Neural cell (in vitro differentiated cells): ENCODE results near the gene CD48. TPM values are rescaled to one million over a fixed set of nuclear protein-coding genes. Genes with fewer than 3 reads are reported as not detected.

Experiments
- H2AFZ ChIP-seq: fragments of 200-600, 300-800 bp; sonication (generic), shearing (Covaris generic); 2 replicates; pipeline ENCODE4 v1.6.0; 2014; ENCODE audit warnings: low read depth, mild to moderate bottlenecking, antibody characterized with exemption, low read length, moderate library complexity
- H3F3A ChIP-seq: fragments of 200-600 bp; shearing (Covaris generic); 2 replicates; pipeline ENCODE4 v1.6.1; 2016; ENCODE audit warnings: mild to moderate bottlenecking, moderate library complexity, mixed read lengths, antibody characterized with exemption, low read length; ENCODE audit not compliant: insufficient read depth, poor library complexity, severe bottlenecking
- H3K27ac ChIP-seq: fragments of 200-600, 300-800 bp; sonication (generic), shearing (Covaris generic); 2 replicates; pipeline ENCODE4 v1.5.1; 2014; ENCODE audit warnings: mild to moderate bottlenecking, low read length, moderate library complexity
- H3K27me3 ChIP-seq: fragments of 300-800, 200-600 bp; sonication (generic), shearing (Covaris generic); 2 replicates; pipeline ENCODE4 v1.6.0; 2014; ENCODE audit warnings: mild to moderate bottlenecking, low read depth, low read length, moderate library complexity; ENCODE audit not compliant: insufficient read depth
- H3K36me3 ChIP-seq: fragments of 300-800, 200-600 bp; sonication (generic), shearing (Covaris generic); 2 replicates; pipeline ENCODE4 v1.5.1; 2014; ENCODE audit warnings: mild to moderate bottlenecking, antibody characterized with exemption, low read length, moderate library complexity; ENCODE audit not compliant: insufficient read depth
- H3K4me2 ChIP-seq: fragments of 300-800, 200-600 bp; sonication (generic), shearing (Covaris generic); 2 replicates; pipeline ENCODE4 v1.6.0; 2014; ENCODE audit warnings: mild to moderate bottlenecking, low read length
- H3K4me3 ChIP-seq: fragments of 300-800, 200-600 bp; sonication (generic), shearing (Covaris generic); 2 replicates; pipeline ENCODE4 v1.5.1; 2014; ENCODE audit warnings: mild to moderate bottlenecking, low read length, moderate library complexity
- H3K79me2 ChIP-seq: fragments of 200-600 bp; shearing (Covaris generic); replicated peaks from 2 replicates; pipeline ENCODE4 v1.6.0; 2014; ENCODE audit warnings: mild to moderate bottlenecking, low read length, moderate library complexity; ENCODE audit not compliant: insufficient read depth
- H3K9ac ChIP-seq: fragments of 300-800, 200-600 bp; sonication (generic), shearing (Covaris generic); 2 replicates; pipeline ENCODE4 v1.6.1; 2016; ENCODE audit warnings: mild to moderate bottlenecking, low read length, mixed read lengths
- H3K9me2 ChIP-seq: fragments of 200-600 bp; shearing (Covaris generic); 2 replicates; pipeline ENCODE4 v1.6.1; 2016; ENCODE audit warnings: mild to moderate bottlenecking, low read length, mixed read lengths; ENCODE audit not compliant: insufficient read depth
- H3K9me3 ChIP-seq: fragments of 200-600, 300-800 bp; sonication (generic), shearing (Covaris generic); 2 replicates; pipeline ENCODE4 v1.6.1; 2016; ENCODE audit warnings: mild to moderate bottlenecking, mixed run types, low read length, moderate library complexity, mixed read lengths
- H4K20me1 ChIP-seq: fragments of 200-600 bp; shearing (Covaris generic); 2 replicates; pipeline ENCODE4 v1.6.1; 2016; ENCODE audit warnings: mild to moderate bottlenecking, mixed run types; ENCODE audit not compliant: insufficient read depth
- EP300 ChIP-seq: fragments of 450-650 bp; conservative IDR thresholded peaks from 2 replicates; pipeline ENCODE4 v1.6.1; 2014; ENCODE audit warnings: antibody characterized with exemption, mild to moderate bottlenecking, moderate library complexity; ENCODE audit not compliant: poor library complexity, severe bottlenecking
- EZH2 ChIP-seq: fragments of 200-600, 300-800 bp; shearing (Covaris generic), sonication (generic); IDR thresholded peaks from 2 replicates; pipeline ENCODE4 v1.6.1; 2014; ENCODE audit warnings: antibody characterized with exemption, low read length, borderline replicate concordance, mild to moderate bottlenecking; ENCODE audit not compliant: insufficient read depth, poor library complexity, severe bottlenecking
- MXI1 ChIP-seq: fragments of 450-650 bp; conservative IDR thresholded peaks from 2 replicates; pipeline ENCODE4 v1.6.1; 2014; ENCODE audit warnings: antibody characterized with exemption, mild to moderate bottlenecking; ENCODE audit not compliant: poor library complexity, severe bottlenecking
- POLR2AphosphoS5 ChIP-seq: IDR thresholded peaks from 2 replicates; pipeline ENCODE4 v1.6.1; 2012
- RAD21 ChIP-seq: fragments of 450-650 bp; conservative IDR thresholded peaks from 2 replicates; pipeline ENCODE4 v1.6.1; 2014; ENCODE audit warnings: antibody characterized with exemption, mild to moderate bottlenecking, moderate library complexity
- SMC3 ChIP-seq: fragments of 450-650 bp; conservative IDR thresholded peaks from 2 replicates; pipeline ENCODE4 v1.6.1; 2014; ENCODE audit warnings: antibody characterized with exemption, mild to moderate bottlenecking, moderate library complexity; ENCODE audit not compliant: poor library complexity
- TAF1 ChIP-seq: IDR thresholded peaks from 2 replicates; pipeline ENCODE4 v1.6.1; 2012; ENCODE audit warnings: low read depth
- polyA plus RNA-seq: library from polyadenylated mRNA; depleted of rRNA; stranded (reverse); fragments of >200 nt; gene quantifications from 2 replicates; pipeline ENCODE4 v1.2.3, GENCODE V29; 2014
- TF ChIP-seq, protein P1 (sequence below): fragments of 450-650 bp; IDR thresholded peaks from 2 replicates; pipeline ENCODE4 v1.5.1; 2014; ENCODE audit warnings: antibody characterized with exemption, mild to moderate bottlenecking, moderate library complexity; ENCODE audit not compliant: poor library complexity, severe bottlenecking
- TF ChIP-seq, protein P2 (sequence below): IDR thresholded peaks from 2 replicates; pipeline ENCODE4 v1.6.1; 2012; ENCODE audit warnings: borderline replicate concordance

Gene CD48
- polyA plus RNA-seq, 1 donor from 2014 or later: not detected

DNA sequence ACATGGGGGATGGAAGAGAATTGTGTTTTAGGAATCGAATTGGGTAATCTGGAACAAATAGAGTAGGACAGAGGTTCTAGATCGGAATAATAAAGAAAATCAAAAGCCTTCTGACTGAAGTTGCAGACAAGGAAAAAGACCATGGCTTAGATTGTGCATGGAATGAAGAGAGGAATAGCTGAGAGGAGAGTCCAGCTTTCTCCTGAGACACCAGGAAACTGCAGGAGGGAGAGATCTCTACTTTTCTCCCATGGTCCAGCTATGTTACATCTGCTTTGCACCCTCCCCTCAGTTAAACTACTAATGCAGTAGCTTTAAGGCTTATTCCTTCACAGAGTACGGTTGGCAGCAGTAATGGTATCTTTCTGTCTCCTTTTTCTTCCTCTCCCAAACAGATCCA lies 40.8 kb upstream of the CD48 start:
- no peak overlapping the region for H3K4me3 ChIP-seq
- TF ChIP-seq EP300: no peak
- TF ChIP-seq POLR2AphosphoS5: no peak
- TF ChIP-seq TAF1: no peak
- TF ChIP-seq RAD21: no peak
- TF ChIP-seq, protein P1, sequence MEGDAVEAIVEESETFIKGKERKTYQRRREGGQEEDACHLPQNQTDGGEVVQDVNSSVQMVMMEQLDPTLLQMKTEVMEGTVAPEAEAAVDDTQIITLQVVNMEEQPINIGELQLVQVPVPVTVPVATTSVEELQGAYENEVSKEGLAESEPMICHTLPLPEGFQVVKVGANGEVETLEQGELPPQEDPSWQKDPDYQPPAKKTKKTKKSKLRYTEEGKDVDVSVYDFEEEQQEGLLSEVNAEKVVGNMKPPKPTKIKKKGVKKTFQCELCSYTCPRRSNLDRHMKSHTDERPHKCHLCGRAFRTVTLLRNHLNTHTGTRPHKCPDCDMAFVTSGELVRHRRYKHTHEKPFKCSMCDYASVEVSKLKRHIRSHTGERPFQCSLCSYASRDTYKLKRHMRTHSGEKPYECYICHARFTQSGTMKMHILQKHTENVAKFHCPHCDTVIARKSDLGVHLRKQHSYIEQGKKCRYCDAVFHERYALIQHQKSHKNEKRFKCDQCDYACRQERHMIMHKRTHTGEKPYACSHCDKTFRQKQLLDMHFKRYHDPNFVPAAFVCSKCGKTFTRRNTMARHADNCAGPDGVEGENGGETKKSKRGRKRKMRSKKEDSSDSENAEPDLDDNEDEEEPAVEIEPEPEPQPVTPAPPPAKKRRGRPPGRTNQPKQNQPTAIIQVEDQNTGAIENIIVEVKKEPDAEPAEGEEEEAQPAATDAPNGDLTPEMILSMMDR: no peak
- TF ChIP-seq SMC3: no peak
- TF ChIP-seq, protein P2, sequence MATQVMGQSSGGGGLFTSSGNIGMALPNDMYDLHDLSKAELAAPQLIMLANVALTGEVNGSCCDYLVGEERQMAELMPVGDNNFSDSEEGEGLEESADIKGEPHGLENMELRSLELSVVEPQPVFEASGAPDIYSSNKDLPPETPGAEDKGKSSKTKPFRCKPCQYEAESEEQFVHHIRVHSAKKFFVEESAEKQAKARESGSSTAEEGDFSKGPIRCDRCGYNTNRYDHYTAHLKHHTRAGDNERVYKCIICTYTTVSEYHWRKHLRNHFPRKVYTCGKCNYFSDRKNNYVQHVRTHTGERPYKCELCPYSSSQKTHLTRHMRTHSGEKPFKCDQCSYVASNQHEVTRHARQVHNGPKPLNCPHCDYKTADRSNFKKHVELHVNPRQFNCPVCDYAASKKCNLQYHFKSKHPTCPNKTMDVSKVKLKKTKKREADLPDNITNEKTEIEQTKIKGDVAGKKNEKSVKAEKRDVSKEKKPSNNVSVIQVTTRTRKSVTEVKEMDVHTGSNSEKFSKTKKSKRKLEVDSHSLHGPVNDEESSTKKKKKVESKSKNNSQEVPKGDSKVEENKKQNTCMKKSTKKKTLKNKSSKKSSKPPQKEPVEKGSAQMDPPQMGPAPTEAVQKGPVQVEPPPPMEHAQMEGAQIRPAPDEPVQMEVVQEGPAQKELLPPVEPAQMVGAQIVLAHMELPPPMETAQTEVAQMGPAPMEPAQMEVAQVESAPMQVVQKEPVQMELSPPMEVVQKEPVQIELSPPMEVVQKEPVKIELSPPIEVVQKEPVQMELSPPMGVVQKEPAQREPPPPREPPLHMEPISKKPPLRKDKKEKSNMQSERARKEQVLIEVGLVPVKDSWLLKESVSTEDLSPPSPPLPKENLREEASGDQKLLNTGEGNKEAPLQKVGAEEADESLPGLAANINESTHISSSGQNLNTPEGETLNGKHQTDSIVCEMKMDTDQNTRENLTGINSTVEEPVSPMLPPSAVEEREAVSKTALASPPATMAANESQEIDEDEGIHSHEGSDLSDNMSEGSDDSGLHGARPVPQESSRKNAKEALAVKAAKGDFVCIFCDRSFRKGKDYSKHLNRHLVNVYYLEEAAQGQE: no peak
- TF ChIP-seq MXI1: no peak
- no peak for TF ChIP-seq EZH2
- no peaks in the 10 kb centered on the region for H4K20me1 ChIP-seq
- no peaks in the 10 kb centered on the region for H3K36me3 ChIP-seq
- H3K9me3 ChIP-seq: no peaks in the 10 kb centered on the region
- no peak overlapping the region for H3K27ac ChIP-seq
- no peak overlapping the region for H3K4me2 ChIP-seq
- no peaks in the 10 kb centered on the region for H3K9me2 ChIP-seq
- no peak overlapping the region for H3K9ac ChIP-seq
- H2AFZ ChIP-seq: no peak overlapping the region
- no peaks in the 10 kb centered on the region for H3K27me3 ChIP-seq
- no peaks in the 10 kb centered on the region for H3K79me2 ChIP-seq
- H3F3A ChIP-seq: no peaks in the 10 kb centered on the region

DNA sequence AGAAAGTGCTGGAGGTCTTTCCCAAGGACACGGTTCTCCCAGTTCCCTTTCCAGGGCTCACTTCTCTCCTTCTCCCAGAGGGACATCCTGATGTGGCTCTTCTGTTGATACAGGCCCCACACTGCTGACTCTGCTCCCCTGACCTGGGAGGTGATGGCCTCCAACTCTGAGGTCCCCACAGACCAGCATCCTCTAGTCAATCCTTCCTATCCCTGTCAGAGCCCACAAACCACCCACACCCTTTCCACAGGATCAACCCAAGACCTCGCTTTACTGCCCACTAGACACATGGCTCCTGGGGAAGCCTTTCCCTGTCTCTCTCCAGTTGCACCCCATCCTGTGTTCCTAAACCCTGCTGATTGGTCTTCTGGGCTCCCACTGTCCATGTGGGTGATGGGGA lies 39.0 kb upstream of the CD48 start:
- Histone ChIP-seq H3K9me3 (no peaks in the 10 kb centered on the region), H3K79me2 (no peaks in the 10 kb centered on the region), H2AFZ (no peak overlapping the region), H3K9ac (no peak overlapping the region), H3K4me3 (no peak overlapping the region), H3K27ac (no peak overlapping the region), H3K27me3 (no peaks in the 10 kb centered on the region), H3K4me2 (no peak overlapping the region), H3K9me2 (no peaks in the 10 kb centered on the region), H4K20me1 (no peaks in the 10 kb centered on the region), H3K36me3 (no peaks in the 10 kb centered on the region), H3F3A (no peaks in the 10 kb centered on the region)
- TF ChIP-seq EP300 (no peak), POLR2AphosphoS5 (no peak), SMC3 (no peak), RAD21 (no peak), TAF1 (no peak), MXI1 (no peak), EZH2 (no peak)
- TF ChIP-seq, protein P1: no peak
- TF ChIP-seq, protein P2: no peak
